Liver (tissue), 3 donors: Measurements from ENCODE around the gene SF3B6.

Experiments used
- ATF3 ChIP-seq: IDR thresholded peaks from 2 replicates; pipeline ENCODE4 v1.6.1; 2016; ENCODE audit warnings: antibody characterized with exemption
- EGR1 ChIP-seq, 2 donors: IDR thresholded peaks; 2 replicates each; pipeline ENCODE4 v1.6.1; 2016 to 2018; ENCODE audit warnings: antibody characterized with exemption in 2 of 2, low read depth in 2 of 2
- FOXA1 ChIP-seq: IDR thresholded peaks from 2 replicates; pipeline ENCODE4 v1.6.1; 2016; ENCODE audit warnings: antibody characterized with exemption
- GABPA ChIP-seq, 2 donors: IDR thresholded peaks in 1 of 2; conservative IDR thresholded peaks in 1 of 2; 2 replicates each; pipeline ENCODE4 v1.6.1; 2016; ENCODE audit warnings: antibody characterized with exemption in 2 of 2, mild to moderate bottlenecking in 1 of 2, moderate library complexity in 1 of 2
- HNF4G ChIP-seq: IDR thresholded peaks from 2 replicates; pipeline ENCODE4 v1.6.1; 2016; ENCODE audit warnings: antibody characterized with exemption
- JUND ChIP-seq, 2 donors: IDR thresholded peaks; 2 replicates each; pipeline ENCODE4 v1.6.1; 2016; ENCODE audit warnings: antibody characterized with exemption in 2 of 2
- MAX ChIP-seq: IDR thresholded peaks from 2 replicates; pipeline ENCODE4 v1.6.1; 2016; ENCODE audit warnings: antibody characterized with exemption
- RAD21 ChIP-seq, 2 donors: IDR thresholded peaks; 2 replicates each; pipeline ENCODE4 v1.6.1; 2016; ENCODE audit warnings: antibody characterized with exemption in 2 of 2, mild to moderate bottlenecking in 2 of 2
- REST ChIP-seq: IDR thresholded peaks from 2 replicates; pipeline ENCODE4 v1.6.1; 2016; ENCODE audit warnings: antibody characterized with exemption, mild to moderate bottlenecking
- SP1 ChIP-seq: IDR thresholded peaks from 2 replicates; pipeline ENCODE4 v1.6.1; 2018; ENCODE audit warnings: antibody characterized with exemption, mild to moderate bottlenecking
- TAF1 ChIP-seq: conservative IDR thresholded peaks from 2 replicates; pipeline ENCODE4 v1.6.1; 2016; ENCODE audit warnings: antibody characterized with exemption, mild to moderate bottlenecking
- TF ChIP-seq, protein P1 (sequence below): fragments of 150-350 bp; IDR thresholded peaks from 2 replicates; pipeline ENCODE4 v1.5.1; 2017; ENCODE audit warnings: improper control_type of control experiment, low read depth, low read length; ENCODE audit not compliant: missing input control
- TF ChIP-seq, protein P2 (sequence below): IDR thresholded peaks from 2 replicates; pipeline ENCODE4 v1.6.1; 2016; ENCODE audit warnings: antibody characterized with exemption
- donor health status: healthy.
- donor health status: healthy.

DNA sequence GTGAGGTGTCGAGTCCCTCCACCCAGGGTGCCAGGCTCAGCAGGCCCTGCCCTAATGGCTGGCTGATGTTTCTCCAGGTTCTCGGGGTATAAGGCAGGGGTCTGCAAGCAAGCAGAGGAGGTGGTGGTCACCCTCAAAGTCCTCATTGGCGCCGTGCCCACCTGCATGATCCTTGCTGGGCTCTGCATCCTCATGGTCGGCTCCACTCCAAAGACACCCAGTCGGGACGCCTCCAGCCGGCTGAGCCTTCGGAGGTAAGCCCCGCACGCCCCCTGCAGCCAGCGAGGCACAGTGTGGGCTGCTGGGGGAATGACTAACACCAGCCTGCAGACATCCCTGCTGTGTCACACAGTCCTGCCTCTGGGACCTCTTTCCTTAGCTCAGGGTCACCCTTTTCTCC lies 52.1 kb downstream of the SF3B6 start:
- TF ChIP-seq, protein P1, sequence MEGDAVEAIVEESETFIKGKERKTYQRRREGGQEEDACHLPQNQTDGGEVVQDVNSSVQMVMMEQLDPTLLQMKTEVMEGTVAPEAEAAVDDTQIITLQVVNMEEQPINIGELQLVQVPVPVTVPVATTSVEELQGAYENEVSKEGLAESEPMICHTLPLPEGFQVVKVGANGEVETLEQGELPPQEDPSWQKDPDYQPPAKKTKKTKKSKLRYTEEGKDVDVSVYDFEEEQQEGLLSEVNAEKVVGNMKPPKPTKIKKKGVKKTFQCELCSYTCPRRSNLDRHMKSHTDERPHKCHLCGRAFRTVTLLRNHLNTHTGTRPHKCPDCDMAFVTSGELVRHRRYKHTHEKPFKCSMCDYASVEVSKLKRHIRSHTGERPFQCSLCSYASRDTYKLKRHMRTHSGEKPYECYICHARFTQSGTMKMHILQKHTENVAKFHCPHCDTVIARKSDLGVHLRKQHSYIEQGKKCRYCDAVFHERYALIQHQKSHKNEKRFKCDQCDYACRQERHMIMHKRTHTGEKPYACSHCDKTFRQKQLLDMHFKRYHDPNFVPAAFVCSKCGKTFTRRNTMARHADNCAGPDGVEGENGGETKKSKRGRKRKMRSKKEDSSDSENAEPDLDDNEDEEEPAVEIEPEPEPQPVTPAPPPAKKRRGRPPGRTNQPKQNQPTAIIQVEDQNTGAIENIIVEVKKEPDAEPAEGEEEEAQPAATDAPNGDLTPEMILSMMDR: no peak
- TF ChIP-seq TAF1 (no peak), FOXA1 (no peak), EGR1 (IDR thresholded peaks at IDR 0.05; ENCODE audit: low read depth in 2 of 2) (no peak), SP1 (no peak), MAX (no peak), RAD21 (IDR thresholded peaks at IDR 0.05) (no peak), JUND (IDR thresholded peaks at IDR 0.05) (no peak), ATF3 (no peak), REST (no peak), GABPA (IDR thresholded peaks at IDR 0.05 in 1 of 2, conservative IDR thresholded peaks at IDR 0.05 in 1 of 2) (no peak), HNF4G (no peak)
- TF ChIP-seq, protein P2, sequence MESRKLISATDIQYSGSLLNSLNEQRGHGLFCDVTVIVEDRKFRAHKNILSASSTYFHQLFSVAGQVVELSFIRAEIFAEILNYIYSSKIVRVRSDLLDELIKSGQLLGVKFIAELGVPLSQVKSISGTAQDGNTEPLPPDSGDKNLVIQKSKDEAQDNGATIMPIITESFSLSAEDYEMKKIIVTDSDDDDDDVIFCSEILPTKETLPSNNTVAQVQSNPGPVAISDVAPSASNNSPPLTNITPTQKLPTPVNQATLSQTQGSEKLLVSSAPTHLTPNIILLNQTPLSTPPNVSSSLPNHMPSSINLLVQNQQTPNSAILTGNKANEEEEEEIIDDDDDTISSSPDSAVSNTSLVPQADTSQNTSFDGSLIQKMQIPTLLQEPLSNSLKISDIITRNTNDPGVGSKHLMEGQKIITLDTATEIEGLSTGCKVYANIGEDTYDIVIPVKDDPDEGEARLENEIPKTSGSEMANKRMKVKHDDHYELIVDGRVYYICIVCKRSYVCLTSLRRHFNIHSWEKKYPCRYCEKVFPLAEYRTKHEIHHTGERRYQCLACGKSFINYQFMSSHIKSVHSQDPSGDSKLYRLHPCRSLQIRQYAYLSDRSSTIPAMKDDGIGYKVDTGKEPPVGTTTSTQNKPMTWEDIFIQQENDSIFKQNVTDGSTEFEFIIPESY: no peak
